Mesenteric fat pad (tissue), 1 donor: ENCODE results near the gene OR9Q1. TPM values are rescaled to one million over a fixed set of nuclear protein-coding genes. Genes with fewer than 3 reads are reported as not detected.
"Not testable (repeated sequence)": the region's sequence is repeated elsewhere in the genome, so short reads cannot be mapped to it uniquely, and the experiment has no call there.

Source experiments
- DNase-seq: peaks from one replicate; pipeline ENCODE4 v3.0.0-alpha.2; 2020; ENCODE audit warnings: low spot score
- total RNA-seq: library from RNA; stranded (reverse); fragmentation: NEBNext Ultra II Directional; extraction: Animal tissue kit (Norgen Biotek cat#: 25700); gene quantifications from one replicate; pipeline ENCODE4 v1.2.1, GENCODE V29; 2021
- donor health status: DM: yes; HTN: yes; CAD: no.

OR9Q1 gene
- total RNA-seq, 1 donor from 2014 or later, result not detected

GRCh38 chr11:58133309-58134076 lies 109.8 kb downstream of the OR9Q1 start:
- DNase-seq, result no peak

- no peak for DNase-seq
These were observed 110.5 kb downstream of the OR9Q1 start for GRCh38 chr11:58134151-58134550.

GRCh38 chr11:58135171-58135570 lies 111.5 kb downstream of the OR9Q1 start:
- no peak for DNase-seq

- no peak for DNase-seq
These were observed 119.1 kb downstream of the OR9Q1 start for GRCh38 chr11:58142761-58143160.

GRCh38 chr11:58152781-58153180 lies 129.1 kb downstream of the OR9Q1 start:
- DNase-seq, result no peak

- DNase-seq, result no peak
These were observed 140.7 kb downstream of the OR9Q1 start for GRCh38 chr11:58164389-58164788.

GRCh38 chr11:58164990-58165389 lies 141.3 kb downstream of the OR9Q1 start:
- DNase-seq, result no peak

GRCh38 chr11:58165504-58166106 lies 141.9 kb downstream of the OR9Q1 start:
- DNase-seq, result no peak

GRCh38 chr11:58177409-58178054 lies 153.9 kb downstream of the OR9Q1 start:
- DNase-seq, result no peak

- no peak for DNase-seq
These were observed 154.8 kb downstream of the OR9Q1 start for GRCh38 chr11:58178444-58178843.

- DNase-seq, result no peak
These were observed 156.0 kb downstream of the OR9Q1 start for GRCh38 chr11:58179648-58180047.

GRCh38 chr11:58186938-58187337 lies 163.3 kb downstream of the OR9Q1 start:
- no peak for DNase-seq

GRCh38 chr11:58188770-58189169 lies 165.1 kb downstream of the OR9Q1 start, which contains the start of gene OR9Q2:
Gene OR9Q2 (plus strand): TSS chr11:58189070. CDS start chr11:58190491, 1,421 bp downstream.
- DNase-seq, result no peak

- no peak for DNase-seq
These were observed 168.5 kb downstream of the OR9Q1 start for GRCh38 chr11:58192229-58192628.

GRCh38 chr11:58193391-58193790 lies 169.7 kb downstream of the OR9Q1 start:
- DNase-seq, result no peak

GRCh38 chr11:58195939-58196338 lies 172.3 kb downstream of the OR9Q1 start:
- no peak for DNase-seq

GRCh38 chr11:58199271-58199670 lies 175.6 kb downstream of the OR9Q1 start:
- DNase-seq, result no peak

- DNase-seq, result no peak
These were observed 180.4 kb downstream of the OR9Q1 start, which contains the start of gene OR1S2 for GRCh38 chr11:58204042-58204441. Gene OR1S2 (minus strand): TSS chr11:58204142. CDS start chr11:58204142, 0 bp downstream.

- DNase-seq, result not testable (repeated sequence)
These were observed 188.7 kb downstream of the OR9Q1 start, which contains the start of gene OR1S1 for GRCh38 chr11:58212420-58212819. Gene OR1S1 (plus strand): TSS chr11:58212720.

GRCh38 chr11:58216476-58216875 lies 192.8 kb downstream of the OR9Q1 start:
- DNase-seq, result no peak

- no peak for DNase-seq
These were observed 199.0 kb downstream of the OR9Q1 start for GRCh38 chr11:58222721-58223120.
